Sciatic nerve (tissue), 2 donors: ENCODE results near the gene MARK4. TPM values are rescaled to one million over a fixed set of nuclear protein-coding genes. Genes with fewer than 3 reads are reported as not detected.
"Not testable (repeated sequence)": the region's sequence is repeated elsewhere in the genome, so short reads cannot be mapped to it uniquely, and the experiment has no call there.

Experiments
- ATAC-seq: fragments of 200-7000 bp; cut with Tn5 transposase; one replicate; pipeline ENCODE4 v1.9.1; 2020; ENCODE audit warnings: mild to moderate bottlenecking, moderate library complexity
- DNase-seq: peaks from one replicate; pipeline ENCODE4 v3.0.0-alpha.2; 2020; ENCODE audit warnings: low spot score
- intact Hi-C: fragments of 100-400 bp; cut with DNase I; formaldehyde crosslinking; loops from one replicate; pipeline ENCODE4 v1.14.2; 2022
- total RNA-seq: library from RNA; stranded (reverse); fragmentation: NEBNext Ultra II Directional; extraction: Animal tissue kit (Norgen Biotek cat#: 25700); gene quantifications from one replicate; pipeline ENCODE4 v1.2.1, GENCODE V29; 2021
- donor health status: DM: no; HTN: no; CAD: no.
- donor health status: DM: no; HTN: no; CAD: no.

Gene MARK4
- total RNA-seq: 37.5 TPM

- DNase-seq (peak; percentile 75), ATAC-seq (peak; percentile 47)
- intact Hi-C loops: loop anchor here (5.0 kb wide), 1 partner anchor 164 kb away; no protein-coding TSS in a partner anchor
These were observed at the start of gene MARK4 for GRCh38 chr19:45250832-45251451. Gene MARK4, plus strand, starts transcription at chr19:45251271. Its CDS starts 318 bp downstream, at chr19:45251589.

GRCh38 chr19:45202637-45203036 lies 48.4 kb upstream of the MARK4 start:
- ATAC-seq (no peak), DNase-seq (no peak)
- intact Hi-C loops: loop anchor here (5.0 kb wide), 1 partner anchor 45 kb away; the partner anchor contains the start of gene EXOC3L2

GRCh38 chr19:45205810-45206209 lies 45.3 kb upstream of the MARK4 start:
- ATAC-seq (no peak), DNase-seq (no peak)
- intact Hi-C loops: no loop called here

GRCh38 chr19:45206328-45206727 lies 44.7 kb upstream of the MARK4 start:
- intact Hi-C loops: no loop called here
- ATAC-seq (no peak), DNase-seq (no peak)

- intact Hi-C loops: no loop called here
- ATAC-seq (peak; percentile 82), DNase-seq (peak; percentile 69)
These were observed 39.2 kb upstream of the MARK4 start for GRCh38 chr19:45211751-45212381.

GRCh38 chr19:45213031-45213430 lies 38.0 kb upstream of the MARK4 start:
- intact Hi-C loops: no loop called here
- no peak for ATAC-seq
- DNase-seq: no peak

GRCh38 chr19:45215391-45216191 lies 35.5 kb upstream of the MARK4 start:
- no peak for ATAC-seq
- no peak for DNase-seq
- intact Hi-C loops: no loop called here

- ATAC-seq (peak; percentile 19), DNase-seq (no peak)
- intact Hi-C loops: no loop called here
These were observed 34.4 kb upstream of the MARK4 start for GRCh38 chr19:45216667-45217066.

- ATAC-seq: peak; percentile 17
- intact Hi-C loops: no loop called here
- DNase-seq: no peak
These were observed 33.7 kb upstream of the MARK4 start for GRCh38 chr19:45217193-45217956.

GRCh38 chr19:45217957-45218334 lies 33.1 kb upstream of the MARK4 start:
- intact Hi-C loops: no loop called here
- ATAC-seq (no peak), DNase-seq (no peak)

- DNase-seq (no peak), ATAC-seq (no peak)
- intact Hi-C loops: no loop called here
These were observed 32.6 kb upstream of the MARK4 start for GRCh38 chr19:45218426-45218825.

- DNase-seq (no peak), ATAC-seq (no peak)
- intact Hi-C loops: no loop called here
These were observed 31.9 kb upstream of the MARK4 start for GRCh38 chr19:45218911-45219743.

- intact Hi-C loops: no loop called here
- no peak for DNase-seq
- ATAC-seq: no peak
These were observed 28.3 kb upstream of the MARK4 start for GRCh38 chr19:45222724-45223123.

GRCh38 chr19:45223879-45224278 lies 27.2 kb upstream of the MARK4 start:
- DNase-seq: no peak
- ATAC-seq: no peak
- intact Hi-C loops: no loop called here

GRCh38 chr19:45224645-45225044 lies 26.4 kb upstream of the MARK4 start:
- no peak for DNase-seq
- no peak for ATAC-seq
- intact Hi-C loops: no loop called here

GRCh38 chr19:45229056-45229455 lies 22.0 kb upstream of the MARK4 start:
- intact Hi-C loops: not testable (repeated sequence)

GRCh38 chr19:45231891-45232290 lies 19.2 kb upstream of the MARK4 start:
- DNase-seq (no peak), ATAC-seq (no peak)
- intact Hi-C loops: no loop called here

More at GRCh38 chr19:45229056-45229455, 22.0 kb upstream of the MARK4 start:
- not testable (repeated sequence) for DNase-seq, ATAC-seq

- ATAC-seq (no peak), DNase-seq (no peak)
- intact Hi-C loops: no loop called here
These were observed 16.8 kb upstream of the MARK4 start for GRCh38 chr19:45234089-45234869.
